GM19238 (cell line): ENCODE data around the gene ITGB2.
"Not testable (repeated sequence)": the region's sequence is repeated elsewhere in the genome, so short reads cannot be mapped to it uniquely, and the experiment has no call there.

Experiments used
- DNase-seq: peaks from one replicate; pipeline ENCODE4 v3.0.0; 2011; ENCODE audit warnings: low spot score; ENCODE audit not compliant: insufficient read length

ITGB2 gene

GRCh38 chr21:44942566-44942965 lies 21.9 kb upstream of the ITGB2 start:
- DNase-seq: no peak

GRCh38 chr21:44941567-44941966 lies 20.9 kb upstream of the ITGB2 start:
- no peak for DNase-seq

GRCh38 chr21:44940116-44940631 lies 19.5 kb upstream of the ITGB2 start:
- no peak for DNase-seq

GRCh38 chr21:44939532-44940115 lies 18.9 kb upstream of the ITGB2 start, which contains the start of gene SLX9:
Gene SLX9, plus strand, starts transcription at chr21:44940029. Its CDS starts 29 bp downstream, at chr21:44940058.
- DNase-seq: peak; percentile 97

- DNase-seq: no peak
Observed at GRCh38 chr21:44938772-44939531, 18.3 kb upstream of the ITGB2 start.

GRCh38 chr21:44935533-44935927 lies 14.8 kb upstream of the ITGB2 start:
- DNase-seq: no peak

- no peak for DNase-seq
Observed at GRCh38 chr21:44934797-44935532, 14.3 kb upstream of the ITGB2 start.

GRCh38 chr21:44934276-44934675 lies 13.6 kb upstream of the ITGB2 start:
- DNase-seq: no peak

GRCh38 chr21:44933918-44934260 lies 13.2 kb upstream of the ITGB2 start:
- DNase-seq: no peak

GRCh38 chr21:44933199-44933917 lies 12.7 kb upstream of the ITGB2 start:
- DNase-seq: no peak

- peak; percentile 73 for DNase-seq
Observed at GRCh38 chr21:44932408-44933181, 11.9 kb upstream of the ITGB2 start.

GRCh38 chr21:44931501-44932407 lies 11.1 kb upstream of the ITGB2 start:
- no peak for DNase-seq

GRCh38 chr21:44931137-44931500 lies 10.4 kb upstream of the ITGB2 start:
- DNase-seq: peak; percentile 74

- DNase-seq: no peak
Observed at GRCh38 chr21:44930543-44930981, 9.9 kb upstream of the ITGB2 start.

- DNase-seq: no peak
Observed at GRCh38 chr21:44929799-44930542, 9.3 kb upstream of the ITGB2 start.

GRCh38 chr21:44929242-44929798 lies 8.6 kb upstream of the ITGB2 start:
- DNase-seq: no peak

GRCh38 chr21:44928500-44929241 lies 8.0 kb upstream of the ITGB2 start:
- not testable (repeated sequence) for DNase-seq
